Esophagus squamous epithelium (tissue), 5 donors: ENCODE measurements around the gene PTPRO. TPM values are rescaled to one million over a fixed set of nuclear protein-coding genes. Genes with fewer than 3 reads are reported as not detected.
A peak's percentile ranks its signal among the peaks of the same experiment; 100 is the strongest.

Experiments used
- DNase-seq: peaks from one replicate; lab custom pipeline; 2025; lab: John Stamatoyannopoulos, UW
- H3K27ac ChIP-seq, 4 donors: fragments of 200-600 bp; sonication (generic); one replicate each; pipeline ENCODE4 v1.5.1; 2016 to 2019; ENCODE audit warnings: mild to moderate bottlenecking in 1 of 4
- H3K27me3 ChIP-seq, 4 donors: fragments of 200-600 bp; sonication (generic); 1 replicate in 3 of 4; 2 replicates in 1 of 4; pipeline versions ENCODE4 v1.5.1 to v1.6.0; 2017 to 2021; ENCODE audit warnings: antibody characterized with exemption in 1 of 4
- H3K36me3 ChIP-seq, 3 donors: fragments of 200-600 bp; sonication (generic); one replicate each; pipeline ENCODE4 v1.5.1; 2016 to 2019
- H3K4me1 ChIP-seq, 3 donors: fragments of 200-600 bp; sonication (generic); one replicate each; pipeline ENCODE4 v1.5.1; 2017 to 2019
- H3K4me3 ChIP-seq, 4 donors: fragments of 200-600 bp; sonication (generic); 1 replicate in 3 of 4; 2 replicates in 1 of 4; pipeline ENCODE4 v1.5.1; 2016 to 2019; ENCODE audit warnings: mild to moderate bottlenecking in 2 of 4, moderate library complexity in 1 of 4
- H3K9me3 ChIP-seq, 3 donors: fragments of 200-600 bp; sonication (generic); one replicate each; pipeline ENCODE4 v1.5.1; 2016 to 2019
- CTCF ChIP-seq, 6 experiments: fragments of 450-650 bp in 4 of 6; fragments of 200-600 bp in 2 of 6; sonication (generic) in 2 of 6; IDR thresholded peaks; one replicate each; pipeline ENCODE4 v1.5.1; 2016 to 2019; ENCODE audit warnings: antibody characterized with exemption in 6 of 6, mild to moderate bottlenecking in 4 of 6, moderate library complexity in 4 of 6
- POLR2A ChIP-seq, 4 donors: fragments of 450-650 bp; IDR thresholded peaks; one replicate each; pipeline ENCODE4 v1.6.1; 2017; ENCODE audit warnings: antibody characterized with exemption in 4 of 4, mild to moderate bottlenecking in 4 of 4, moderate library complexity in 3 of 4
- WGBS, 2 donors: methylation state at CpG; one replicate each; pipeline ENCODE4 v1.1.5; 2018; 5-methylcytosine and 5-hydroxymethylcytosine counted together
- intact Hi-C: fragments of 100-400 bp; cut with DNase I; formaldehyde crosslinking; loops from one replicate; pipeline ENCODE4 v1.15.0; 2022
- total RNA-seq, 4 donors: library from RNA; depleted of rRNA; stranded (reverse); fragments of >200 nt; gene quantifications; one replicate each; pipeline ENCODE4 v1.1.0, GENCODE V29; 2016
- donor health status: DM: yes; HTN: yes; CAD: no.

PTPRO gene
- total RNA-seq, 4 donors from 2014 or later: 0.13 to 1.4 (median 0.76) TPM; not detected in 1

DNA sequence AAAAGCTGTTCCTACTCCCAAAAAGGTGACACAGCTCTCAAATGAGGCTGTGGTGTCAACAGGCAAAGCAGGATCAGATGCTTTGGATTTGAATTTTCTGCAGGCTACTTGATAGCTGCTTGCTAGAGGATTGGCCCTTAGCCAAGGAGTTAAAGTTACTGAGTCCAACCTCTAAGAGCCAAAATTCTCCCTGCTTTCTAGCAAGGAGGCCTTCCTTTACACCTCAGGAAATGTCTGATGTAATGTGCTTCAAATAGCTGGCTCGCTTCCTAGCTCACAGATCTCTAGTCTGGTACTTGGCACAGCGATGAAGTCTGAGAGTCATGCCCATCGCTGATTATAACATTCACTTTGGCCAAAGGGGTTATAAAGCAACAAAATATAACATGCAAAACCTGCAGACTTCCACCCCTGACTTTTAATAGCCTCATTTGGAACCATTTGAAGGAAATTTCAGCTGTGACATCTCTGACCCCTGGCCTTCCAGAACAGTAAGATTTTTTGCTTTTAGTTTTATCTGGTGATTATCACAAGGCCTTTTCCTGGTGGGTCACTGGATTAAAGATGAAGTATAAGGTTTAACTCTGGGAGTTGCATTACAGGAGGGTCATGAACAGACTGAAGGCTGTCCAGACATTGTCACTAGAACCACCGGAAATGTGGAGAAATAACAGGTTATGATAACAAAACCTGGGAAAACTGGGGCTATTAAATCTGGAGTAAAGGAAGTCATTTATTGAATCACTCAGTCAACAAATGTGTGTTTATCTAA lies 277.1 kb downstream of the PTPRO start:
- no peak overlapping the region for H3K4me3 ChIP-seq
- no peaks in the 10 kb centered on the region for H3K36me3 ChIP-seq
- no peaks in the 10 kb centered on the region for H3K27me3 ChIP-seq
- TF ChIP-seq POLR2A (IDR thresholded peaks at IDR 0.05) (no peak), CTCF (IDR thresholded peaks at IDR 0.05) (no peak)
- intact Hi-C loops: no loop called here
- DNase-seq: no peak
- H3K27ac ChIP-seq: peak overlapping the region in 1 of 4 donors; percentile 3
- WGBS, 2 donors: 45 to 57% methylated on average over 4 of the region's 4 CpGs
- H3K9me3 ChIP-seq: no peaks in the 10 kb centered on the region
- peaks cover 0 to 15% (median 13%) of the 10 kb centered on the region in 3 donors for H3K4me1 ChIP-seq

DNA sequence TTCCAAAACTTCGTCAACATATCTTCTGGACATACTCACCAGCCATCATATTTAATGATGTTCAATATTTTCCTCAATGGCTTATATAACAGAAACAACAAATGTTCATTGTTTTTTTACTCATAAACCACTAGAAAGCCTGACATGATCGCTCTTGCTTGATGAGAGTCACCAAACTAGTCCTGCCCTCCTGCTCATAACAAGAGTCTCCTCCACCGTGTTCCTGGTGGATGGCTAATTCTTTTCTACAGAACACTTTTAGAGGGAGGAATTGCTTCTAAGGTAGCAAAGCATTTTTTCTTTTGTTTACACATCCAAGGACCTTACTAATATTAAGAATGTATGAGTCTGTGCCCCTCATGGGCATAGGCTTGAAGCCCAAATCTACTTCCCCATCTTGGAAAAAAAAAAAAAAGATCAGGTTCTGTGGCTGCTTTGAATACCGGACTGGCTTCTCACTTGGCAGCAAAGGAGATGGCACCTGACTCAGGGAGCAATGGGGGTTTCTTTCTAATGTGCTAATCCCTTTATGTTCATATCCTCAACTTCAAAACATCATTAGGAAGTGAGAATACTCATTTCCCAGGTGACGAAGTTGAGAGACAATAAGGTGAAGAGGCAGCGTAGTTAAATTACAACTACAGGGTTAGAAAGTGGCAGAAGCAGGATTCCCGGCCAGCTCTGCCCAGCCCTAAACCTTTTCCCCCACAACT lies 278.1 kb downstream of the PTPRO start:
- 79 to 81% methylated on average over 7 of the region's 7 CpGs for WGBS, 2 donors
- Histone ChIP-seq H3K4me3 (no peak overlapping the region), H3K27me3 (no peaks in the 10 kb centered on the region), H3K36me3 (no peaks in the 10 kb centered on the region), H3K4me1 (peaks cover 0 to 15% (median 13%) of the 10 kb centered on the region in 3 donors), H3K27ac (no peak overlapping the region), H3K9me3 (no peaks in the 10 kb centered on the region)
- no peak for DNase-seq
- intact Hi-C loops: no loop called here
- TF ChIP-seq CTCF (IDR thresholded peaks at IDR 0.05) (no peak), POLR2A (IDR thresholded peaks at IDR 0.05) (no peak)

DNA sequence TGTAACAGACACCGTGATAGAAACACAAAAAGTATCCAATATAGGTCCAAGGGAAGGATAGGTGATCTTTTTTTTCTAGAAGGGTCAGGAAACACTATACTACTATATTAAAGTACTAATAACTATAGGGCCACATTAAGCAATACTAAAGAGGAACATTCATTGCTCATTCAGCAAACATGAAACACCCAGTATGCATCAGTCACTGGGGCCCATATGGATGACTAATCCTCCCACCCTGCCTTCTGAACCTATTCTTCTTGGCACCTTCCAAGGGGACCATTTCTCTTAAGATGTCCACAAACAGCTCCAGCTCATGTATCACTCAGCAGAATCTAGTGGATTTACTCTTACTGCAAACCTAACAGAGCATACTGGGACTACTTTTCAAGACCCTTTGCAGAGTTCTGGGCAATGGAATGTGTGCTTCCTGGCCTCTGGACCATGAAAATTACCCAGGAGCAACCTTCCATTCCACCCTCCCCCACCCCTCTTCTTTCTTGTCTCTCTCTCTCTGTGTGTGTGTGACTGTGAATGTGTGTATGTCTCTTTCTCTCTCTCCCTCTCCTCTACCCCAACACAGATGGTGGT lies 279.0 kb downstream of the PTPRO start:
- 63 to 85% methylated on average over 1 of the region's 1 CpG for WGBS, 2 donors
- H3K27me3 ChIP-seq: no peaks in the 10 kb centered on the region
- TF ChIP-seq CTCF (IDR thresholded peaks at IDR 0.05) (no peak), POLR2A (IDR thresholded peaks at IDR 0.05) (no peak)
- no peak overlapping the region for H3K4me3 ChIP-seq
- H3K27ac ChIP-seq: no peak overlapping the region
- H3K36me3 ChIP-seq: no peaks in the 10 kb centered on the region
- intact Hi-C loops: no loop called here
- H3K4me1 ChIP-seq: peaks cover 0 to 15% (median 13%) of the 10 kb centered on the region in 3 donors
- H3K9me3 ChIP-seq: no peaks in the 10 kb centered on the region
- no peak for DNase-seq

DNA sequence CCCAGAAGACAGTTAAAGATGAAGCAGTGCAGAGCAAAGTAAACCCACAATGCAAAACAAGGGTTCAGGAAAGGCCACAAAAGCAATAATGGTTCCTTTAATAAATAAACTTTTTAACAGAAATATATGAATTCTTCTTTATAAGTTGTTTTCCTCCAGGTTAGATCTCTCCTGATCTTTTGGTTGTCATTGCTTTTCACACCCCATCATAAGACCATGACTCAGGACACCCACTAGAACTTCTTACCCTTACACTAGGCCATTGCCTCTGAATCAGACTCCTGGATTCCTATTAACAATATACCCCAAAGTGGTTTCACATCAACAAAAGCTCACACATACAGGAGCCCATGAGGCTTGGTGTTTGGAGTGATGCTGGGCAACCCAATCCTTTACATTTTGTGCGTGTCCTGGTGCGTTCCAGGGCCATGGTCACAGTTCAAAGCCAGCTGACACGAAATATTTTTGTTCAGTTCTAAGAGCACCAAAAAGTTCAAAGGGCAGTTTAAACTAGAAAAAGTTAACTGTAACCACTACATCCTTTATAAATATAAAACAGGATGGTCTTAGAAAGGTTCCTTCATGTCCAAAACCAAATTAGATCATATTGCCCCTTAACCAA lies 279.9 kb downstream of the PTPRO start:
- no peak for DNase-seq
- no peak overlapping the region for H3K4me3 ChIP-seq
- H3K4me1 ChIP-seq: peaks cover 0 to 15% (median 13%) of the 10 kb centered on the region in 3 donors
- intact Hi-C loops: no loop called here
- 86 to 95% methylated on average over 3 of the region's 3 CpGs for WGBS, 2 donors
- no peaks in the 10 kb centered on the region for H3K27me3 ChIP-seq
- no peak overlapping the region for H3K27ac ChIP-seq
- no peaks in the 10 kb centered on the region for H3K9me3 ChIP-seq
- no peaks in the 10 kb centered on the region for H3K36me3 ChIP-seq
- TF ChIP-seq CTCF (IDR thresholded peaks at IDR 0.05) (no peak), POLR2A (IDR thresholded peaks at IDR 0.05) (no peak)
